ENCODE data around the gene COCH.

- TF ChIP-seq POLR2A (IDR thresholded peaks at IDR 0.05; ENCODE audit: low read depth) (no peak), CTCF (IDR thresholded peaks at IDR 0.05) (peak; percentile 23 to 45 (median 38)), POLR2AphosphoS5 (IDR thresholded peaks at IDR 0.05) (no peak), EP300 (IDR thresholded peaks at IDR 0.05) (no peak)
Observed at GRCh38 chr14:30874120-30874998, at the start of gene COCH.
